Measurements from ENCODE around the gene SLAMF6.
"Not testable (repeated sequence)": the region's sequence is repeated elsewhere in the genome, so short reads cannot be mapped to it uniquely, and the experiment has no call there.

The SLAMF6 gene

GRCh38 chr1:160500321-160500990 lies 22.6 kb downstream of the SLAMF6 start:
- DNase-seq = no peak

GRCh38 chr1:160499631-160500030 lies 23.4 kb downstream of the SLAMF6 start:
- DNase-seq = no peak

GRCh38 chr1:160498301-160499065 lies 24.6 kb downstream of the SLAMF6 start:
- DNase-seq = not testable (repeated sequence)

- DNase-seq = no peak
Measured at GRCh38 chr1:160496334-160496733, 26.7 kb downstream of the SLAMF6 start.

GRCh38 chr1:160494620-160495019 lies 28.4 kb downstream of the SLAMF6 start:
- no peak for DNase-seq

GRCh38 chr1:160492617-160493016 lies 30.4 kb downstream of the SLAMF6 start:
- no peak for DNase-seq

GRCh38 chr1:160491981-160492380 lies 31.1 kb downstream of the SLAMF6 start:
- no peak for DNase-seq

GRCh38 chr1:160491017-160491416 lies 32.0 kb downstream of the SLAMF6 start:
- DNase-seq = no peak

- DNase-seq = no peak
Measured at GRCh38 chr1:160489513-160490261, 33.4 kb downstream of the SLAMF6 start.

- DNase-seq = no peak
Measured at GRCh38 chr1:160488347-160489058, 34.6 kb downstream of the SLAMF6 start.

- no peak for DNase-seq
Measured at GRCh38 chr1:160486453-160486852, 36.6 kb downstream of the SLAMF6 start.

GRCh38 chr1:160483505-160484185 lies 39.4 kb downstream of the SLAMF6 start:
- DNase-seq = no peak

- DNase-seq = no peak
Measured at GRCh38 chr1:160481979-160482596, 41.0 kb downstream of the SLAMF6 start.

- DNase-seq = peak; percentile 31
Measured at GRCh38 chr1:160480781-160481180, 42.3 kb downstream of the SLAMF6 start.

GRCh38 chr1:160479091-160479490 lies 44.0 kb downstream of the SLAMF6 start:
- DNase-seq = not testable (repeated sequence)

- no peak for DNase-seq
Measured at GRCh38 chr1:160474392-160475242, 48.4 kb downstream of the SLAMF6 start.

GRCh38 chr1:160472112-160472511 lies 50.9 kb downstream of the SLAMF6 start:
- no peak for DNase-seq

GRCh38 chr1:160471253-160471652 lies 51.8 kb downstream of the SLAMF6 start:
- DNase-seq = no peak

- no peak for DNase-seq
Measured at GRCh38 chr1:160467576-160467975, 55.5 kb downstream of the SLAMF6 start.

- no peak for DNase-seq
Measured at GRCh38 chr1:160466961-160467360, 56.1 kb downstream of the SLAMF6 start.

- no peak for DNase-seq
Measured at GRCh38 chr1:160465123-160465522, 57.9 kb downstream of the SLAMF6 start.

Measured in activated effector memory CD4-positive, alpha-beta T cell treated with Interleukin-2 at 50 U/mL for 16 hours (primary cell).